CD4-positive, alpha-beta T cell treated with Interleukin-10 for 1 hour (primary cell): Measurements from ENCODE around the gene TLN1.
A peak's percentile ranks its signal among the peaks of the same experiment; 100 is the strongest.

Experiments used
- DNase-seq: peaks from one replicate; pipeline ENCODE4 v3.0.0-alpha.2; 2020

TLN1 gene, protein sequence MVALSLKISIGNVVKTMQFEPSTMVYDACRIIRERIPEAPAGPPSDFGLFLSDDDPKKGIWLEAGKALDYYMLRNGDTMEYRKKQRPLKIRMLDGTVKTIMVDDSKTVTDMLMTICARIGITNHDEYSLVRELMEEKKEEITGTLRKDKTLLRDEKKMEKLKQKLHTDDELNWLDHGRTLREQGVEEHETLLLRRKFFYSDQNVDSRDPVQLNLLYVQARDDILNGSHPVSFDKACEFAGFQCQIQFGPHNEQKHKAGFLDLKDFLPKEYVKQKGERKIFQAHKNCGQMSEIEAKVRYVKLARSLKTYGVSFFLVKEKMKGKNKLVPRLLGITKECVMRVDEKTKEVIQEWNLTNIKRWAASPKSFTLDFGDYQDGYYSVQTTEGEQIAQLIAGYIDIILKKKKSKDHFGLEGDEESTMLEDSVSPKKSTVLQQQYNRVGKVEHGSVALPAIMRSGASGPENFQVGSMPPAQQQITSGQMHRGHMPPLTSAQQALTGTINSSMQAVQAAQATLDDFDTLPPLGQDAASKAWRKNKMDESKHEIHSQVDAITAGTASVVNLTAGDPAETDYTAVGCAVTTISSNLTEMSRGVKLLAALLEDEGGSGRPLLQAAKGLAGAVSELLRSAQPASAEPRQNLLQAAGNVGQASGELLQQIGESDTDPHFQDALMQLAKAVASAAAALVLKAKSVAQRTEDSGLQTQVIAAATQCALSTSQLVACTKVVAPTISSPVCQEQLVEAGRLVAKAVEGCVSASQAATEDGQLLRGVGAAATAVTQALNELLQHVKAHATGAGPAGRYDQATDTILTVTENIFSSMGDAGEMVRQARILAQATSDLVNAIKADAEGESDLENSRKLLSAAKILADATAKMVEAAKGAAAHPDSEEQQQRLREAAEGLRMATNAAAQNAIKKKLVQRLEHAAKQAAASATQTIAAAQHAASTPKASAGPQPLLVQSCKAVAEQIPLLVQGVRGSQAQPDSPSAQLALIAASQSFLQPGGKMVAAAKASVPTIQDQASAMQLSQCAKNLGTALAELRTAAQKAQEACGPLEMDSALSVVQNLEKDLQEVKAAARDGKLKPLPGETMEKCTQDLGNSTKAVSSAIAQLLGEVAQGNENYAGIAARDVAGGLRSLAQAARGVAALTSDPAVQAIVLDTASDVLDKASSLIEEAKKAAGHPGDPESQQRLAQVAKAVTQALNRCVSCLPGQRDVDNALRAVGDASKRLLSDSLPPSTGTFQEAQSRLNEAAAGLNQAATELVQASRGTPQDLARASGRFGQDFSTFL (N-terminal part only)

DNA sequence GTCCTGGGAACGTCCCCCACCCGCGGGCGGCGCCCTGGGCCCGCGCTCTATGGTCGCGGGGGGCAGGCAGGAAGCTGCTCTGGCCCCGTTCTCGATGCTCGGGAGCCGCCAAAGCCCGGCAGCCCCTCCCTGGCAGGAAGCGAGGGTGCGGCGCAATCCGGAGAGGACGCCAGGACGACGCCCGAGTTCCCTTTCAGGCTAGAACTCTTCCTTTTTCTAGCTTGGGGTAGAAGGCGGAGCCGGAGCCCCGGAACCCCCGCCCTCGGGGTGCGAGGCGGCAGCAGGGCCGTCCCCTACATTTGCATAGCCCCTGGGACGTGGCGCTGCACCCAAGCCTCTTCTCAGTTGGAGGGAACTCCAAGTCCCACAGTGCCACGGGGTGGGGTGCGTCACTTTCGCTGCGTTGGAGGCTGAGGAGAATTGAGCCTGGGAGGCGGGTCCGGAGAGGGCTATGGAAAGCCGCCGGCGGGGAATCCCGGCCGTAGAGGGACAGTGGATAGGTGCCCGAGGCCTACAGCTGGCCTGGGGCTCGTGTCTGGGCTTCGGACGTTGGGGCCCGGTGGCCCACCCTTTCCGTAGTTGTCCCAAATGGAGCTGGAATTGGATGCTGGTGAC, at the start of gene TLN1, which contains the start of gene CREB3:
Gene TLN1 (minus strand): TSS at position 11 of the 615 bp plus-strand sequence. CDS start 6,501 bp downstream, outside the sequence.
Gene CREB3 (plus strand): TSS at position 482 of the 615 bp plus-strand sequence. CDS start 107 bp downstream, at position 589.
- DNase-seq, result peak; percentile 98

DNA sequence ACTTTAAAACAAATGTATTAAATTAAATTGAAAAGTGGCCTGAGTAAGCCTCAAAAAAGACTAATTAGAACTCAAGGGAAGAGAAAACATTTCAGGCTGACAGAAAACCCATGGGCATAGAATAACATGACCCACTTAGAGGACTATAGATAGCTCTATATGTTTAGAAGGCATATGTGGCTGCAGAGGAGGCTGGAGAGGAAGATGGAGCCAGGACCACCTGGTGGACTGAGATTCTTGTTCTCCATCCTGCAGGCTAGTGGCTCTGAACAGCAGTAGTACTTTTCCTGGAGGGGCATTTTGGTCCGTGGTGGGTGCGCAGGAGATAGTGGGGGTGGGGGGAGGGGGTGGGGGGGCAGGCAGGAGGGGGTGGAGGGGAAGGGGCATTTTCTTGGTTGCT, 49.1 kb upstream of the TLN1 start:
- no peak for DNase-seq

DNA sequence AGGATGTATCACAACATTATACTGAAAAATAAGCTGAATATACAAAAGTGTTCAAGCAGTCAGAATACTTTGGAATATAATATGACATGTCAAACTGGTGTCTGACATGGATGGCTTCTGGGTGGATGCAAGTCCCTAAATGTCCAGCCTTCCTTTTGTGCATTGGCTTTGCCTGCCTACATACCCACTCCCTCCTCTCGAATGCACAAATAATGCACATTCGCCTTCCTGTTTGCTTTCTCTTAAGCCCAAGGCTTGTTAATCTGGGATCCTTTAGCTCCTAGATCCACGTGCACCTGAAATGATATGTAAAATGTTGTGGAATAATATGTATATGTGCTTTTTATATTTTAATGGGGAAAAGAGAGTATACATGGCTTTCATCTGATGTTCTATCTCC, 46.5 kb upstream of the TLN1 start:
- DNase-seq, result no peak

DNA sequence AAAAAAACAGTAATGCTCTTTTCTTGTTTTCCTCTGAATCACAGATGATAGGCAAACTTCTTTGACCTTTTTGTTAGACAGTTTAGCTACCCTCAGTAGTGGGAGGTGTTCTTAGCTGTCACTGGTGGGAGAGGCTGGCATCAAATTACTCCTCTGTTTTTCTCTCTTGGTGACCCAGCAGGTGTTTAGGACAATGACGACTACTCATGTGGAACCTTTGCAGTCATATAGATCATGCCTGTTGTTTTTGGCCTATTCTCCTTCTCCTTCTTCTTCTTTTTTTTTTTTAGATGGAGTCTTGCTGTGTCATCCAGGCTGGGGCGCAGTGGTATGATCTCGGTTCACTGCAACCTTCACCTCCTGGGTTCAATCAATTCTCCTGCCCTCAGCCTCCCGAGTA, 44.0 kb upstream of the TLN1 start:
- no peak for DNase-seq

DNA sequence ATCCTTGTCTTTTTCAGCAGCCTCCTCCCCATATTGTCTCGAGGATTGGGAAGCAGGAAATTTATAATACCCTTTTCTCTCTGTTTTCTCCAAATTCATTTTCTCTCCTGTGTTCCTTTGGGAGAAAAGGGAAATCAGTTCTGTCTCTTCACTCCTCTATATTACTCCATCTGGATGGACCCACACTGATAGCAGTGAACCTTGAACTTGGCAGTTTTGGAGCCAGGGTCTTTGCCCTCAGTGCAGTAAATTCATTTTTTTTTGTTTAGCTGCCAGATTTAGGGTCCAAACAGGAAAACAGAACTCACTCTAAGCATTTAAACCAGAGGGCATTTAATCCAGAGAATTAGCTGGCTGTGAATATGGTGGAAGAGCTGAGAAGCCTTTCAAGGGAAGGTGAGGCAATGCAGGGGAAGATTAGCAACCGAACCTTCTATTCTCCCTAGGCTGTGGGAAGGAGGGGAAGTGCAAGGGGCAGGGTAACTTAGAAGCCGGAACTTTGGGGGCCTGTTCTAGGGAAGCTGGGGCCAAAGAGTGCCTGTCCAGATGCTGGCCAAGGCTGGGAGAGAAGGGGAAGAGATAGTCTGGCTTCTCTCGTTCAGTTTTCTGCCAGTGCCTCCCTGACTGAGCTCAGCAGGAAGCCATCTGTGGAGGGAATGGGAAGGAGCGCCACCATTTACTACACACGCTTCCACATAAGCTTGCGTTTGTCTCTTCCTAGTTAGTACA, 43.1 kb upstream of the TLN1 start:
- no peak for DNase-seq

DNA sequence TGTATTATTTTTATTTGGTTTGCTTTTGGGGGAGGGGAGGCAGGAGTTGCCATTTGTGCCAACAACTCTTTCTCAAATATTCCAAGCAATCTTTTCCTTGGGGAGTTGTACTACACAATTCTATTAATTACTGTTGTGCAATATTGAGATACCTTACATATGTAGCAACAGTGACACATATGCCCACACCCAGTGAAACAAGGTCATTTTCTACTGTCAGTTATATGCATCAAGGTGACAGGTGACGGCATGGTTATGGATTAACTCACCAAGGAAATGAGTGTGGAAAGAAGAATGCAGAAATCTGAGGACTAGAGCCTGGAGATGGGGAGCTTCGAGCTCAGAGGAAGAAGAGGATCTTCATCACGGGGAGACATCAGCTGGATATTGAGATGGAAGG, 39.9 kb upstream of the TLN1 start:
- no peak for DNase-seq

DNA sequence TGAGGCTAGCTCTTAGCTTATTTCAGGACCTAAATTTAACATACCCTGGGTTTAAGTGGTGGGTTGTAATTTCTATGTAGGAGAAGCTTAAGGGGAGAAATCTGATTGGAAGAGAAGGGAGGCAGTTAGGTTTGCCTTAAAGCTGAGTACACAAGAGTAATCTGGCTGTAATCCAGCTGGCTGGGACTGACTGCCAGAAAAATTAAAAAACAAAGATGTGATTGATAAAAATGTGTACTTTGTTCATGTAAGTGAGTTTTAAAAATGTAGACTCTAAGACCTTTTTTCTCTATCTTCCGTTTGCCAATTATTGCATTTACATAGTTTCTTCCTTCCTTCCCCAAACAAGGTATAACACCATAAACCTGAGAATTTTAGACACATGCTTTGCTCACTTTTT, 39.5 kb upstream of the TLN1 start:
- no peak for DNase-seq

DNA sequence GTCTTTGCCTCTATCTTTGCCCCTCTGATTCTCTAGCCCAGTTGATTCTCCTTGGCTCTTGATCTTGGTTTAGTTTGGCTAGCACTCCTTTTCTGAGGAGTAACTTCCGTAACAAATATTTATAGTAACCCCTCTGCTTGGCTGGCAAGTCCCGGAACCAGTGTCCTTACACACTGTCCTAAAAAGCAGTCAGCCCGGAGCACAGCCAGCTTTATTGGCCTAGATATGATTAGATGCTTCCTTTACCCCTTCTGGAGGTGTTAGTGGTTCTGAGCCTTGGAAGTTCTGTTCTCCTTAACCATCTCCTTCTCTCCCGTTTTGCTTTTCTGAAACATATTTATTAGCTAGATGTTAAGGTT, 39.1 kb upstream of the TLN1 start:
- no peak for DNase-seq

DNA sequence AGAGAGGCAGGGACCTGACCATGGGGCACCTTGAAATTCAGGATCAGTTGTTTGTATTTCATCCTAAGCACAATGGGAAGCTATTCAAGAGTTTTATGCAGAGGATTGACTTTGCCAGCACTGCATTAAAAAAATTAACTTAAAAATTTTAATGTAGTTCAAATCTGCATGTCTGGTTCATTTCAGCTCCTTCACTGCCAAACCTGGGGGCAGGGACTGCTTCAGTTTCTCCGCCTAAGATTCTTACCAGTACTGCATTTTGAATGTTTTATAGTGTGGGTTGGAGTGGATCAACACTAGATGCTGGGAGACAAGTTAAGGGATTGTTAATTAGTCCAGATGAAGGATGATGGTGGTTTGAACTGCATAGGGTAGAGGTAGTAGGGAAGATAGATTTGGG, 37.8 kb upstream of the TLN1 start:
- DNase-seq, result no peak

DNA sequence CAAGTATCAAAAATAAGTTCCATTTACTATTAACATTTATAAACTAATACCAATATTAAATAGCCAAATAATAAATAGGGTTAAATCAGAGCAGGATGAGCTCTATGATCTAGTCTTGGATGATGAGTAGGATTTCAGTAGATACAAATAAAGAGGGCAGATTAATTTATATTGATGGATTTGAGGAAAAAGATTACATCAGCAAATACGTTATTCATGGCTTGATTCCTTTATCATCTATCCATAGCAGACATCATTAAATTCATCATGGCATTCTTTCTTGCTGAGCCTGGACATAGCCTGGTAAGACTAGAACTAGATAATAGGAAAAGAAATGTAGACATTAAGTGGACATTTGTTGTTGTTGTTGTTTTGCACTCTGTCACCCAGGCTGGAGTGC, 35.5 kb upstream of the TLN1 start:
- DNase-seq, result no peak

DNA sequence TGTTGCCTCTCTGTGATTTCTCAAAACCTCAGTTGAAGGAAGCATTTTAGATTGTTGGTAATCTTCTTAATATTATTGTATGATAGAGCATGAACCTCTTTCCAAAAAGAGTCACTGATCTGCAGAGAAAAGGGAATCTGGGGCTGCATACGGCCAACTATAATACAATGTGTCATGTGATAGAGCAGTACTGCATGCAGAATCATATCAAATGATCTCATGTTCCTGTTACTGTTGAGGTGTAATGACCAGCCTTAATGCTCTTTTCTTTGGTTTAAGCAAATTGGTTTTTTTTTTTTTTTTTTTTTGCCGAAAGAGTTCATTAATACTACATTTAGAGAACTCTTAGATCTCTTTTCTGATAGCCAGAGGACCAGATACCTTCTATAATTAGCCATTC, 35.0 kb upstream of the TLN1 start:
- DNase-seq, result no peak

DNA sequence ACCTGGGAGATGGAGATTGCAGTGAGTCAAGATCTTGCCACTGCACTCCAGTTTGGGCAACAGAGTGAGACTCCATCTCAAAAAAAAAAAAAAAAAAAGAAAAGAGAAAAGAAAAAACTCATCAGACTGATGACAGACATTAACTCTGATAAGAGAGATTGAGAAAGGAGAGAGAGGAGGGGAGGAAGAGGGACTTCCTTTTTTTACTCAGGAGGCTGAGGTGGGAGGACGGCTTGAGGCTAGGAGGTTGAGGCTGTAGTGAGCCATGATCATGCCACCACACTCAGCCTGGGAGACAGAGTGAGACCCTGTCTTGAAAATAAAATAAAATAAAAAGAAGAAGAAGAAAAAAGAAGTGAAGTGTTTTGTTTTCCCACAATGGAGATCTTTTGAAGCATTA, 31.8 kb upstream of the TLN1 start:
- DNase-seq, result no peak

DNA sequence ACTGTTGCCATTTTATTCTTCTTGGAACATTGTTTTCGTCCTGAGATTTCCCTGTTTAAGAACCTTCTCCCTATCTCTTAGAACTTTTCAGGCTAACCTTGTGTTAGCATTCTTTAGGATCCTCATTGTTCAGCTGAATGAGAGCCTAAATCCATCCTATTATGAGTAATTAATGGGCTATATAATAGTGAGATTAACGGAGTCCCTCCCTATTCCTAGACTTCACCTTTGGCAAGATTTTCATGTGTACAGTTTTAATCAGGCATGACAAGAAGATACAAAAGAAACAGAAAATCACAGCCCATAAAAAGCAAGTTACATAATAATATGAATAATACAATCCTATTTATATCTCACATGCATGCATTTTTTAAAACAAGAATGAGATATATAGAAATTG, 31.2 kb upstream of the TLN1 start:
- DNase-seq, result no peak

DNA sequence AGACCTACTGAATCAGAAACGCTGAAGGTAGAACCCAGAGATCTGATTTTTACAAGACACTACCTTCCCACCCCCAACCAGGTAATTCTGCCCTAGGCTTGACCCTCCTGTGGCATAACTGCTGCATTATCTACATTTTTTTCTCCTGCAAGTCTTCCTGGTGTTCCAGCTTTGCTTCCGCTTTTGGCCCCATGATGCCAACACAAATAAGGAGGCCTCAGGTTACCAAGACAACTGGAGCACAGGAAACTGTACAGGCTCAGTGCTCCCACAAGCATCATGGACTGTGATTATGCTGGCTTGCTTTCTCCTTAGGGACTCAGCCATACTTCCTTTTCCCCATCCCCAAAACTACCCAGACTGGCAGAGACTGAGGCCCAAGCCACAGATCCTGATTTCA, 28.7 kb upstream of the TLN1 start:
- no peak for DNase-seq

DNA sequence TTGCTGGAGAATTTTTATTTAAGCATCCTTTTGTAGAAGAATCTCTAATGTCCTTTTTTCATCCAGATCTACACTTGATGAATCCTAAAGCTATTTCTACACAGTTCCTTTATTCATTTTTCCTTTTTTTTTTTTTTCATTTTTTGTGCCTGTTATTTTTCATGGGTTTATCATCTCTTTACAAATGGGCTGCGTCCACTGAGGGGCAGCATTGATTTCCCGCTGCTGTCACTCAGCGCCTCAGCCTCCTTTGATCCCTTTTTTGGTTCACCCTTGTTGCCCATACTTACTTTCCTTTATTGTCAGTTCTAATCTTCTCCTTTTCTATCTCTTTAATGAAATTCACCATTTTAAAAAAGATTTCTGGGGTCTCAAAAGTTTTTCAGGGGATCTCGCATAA, 27.8 kb upstream of the TLN1 start:
- DNase-seq, result no peak

DNA sequence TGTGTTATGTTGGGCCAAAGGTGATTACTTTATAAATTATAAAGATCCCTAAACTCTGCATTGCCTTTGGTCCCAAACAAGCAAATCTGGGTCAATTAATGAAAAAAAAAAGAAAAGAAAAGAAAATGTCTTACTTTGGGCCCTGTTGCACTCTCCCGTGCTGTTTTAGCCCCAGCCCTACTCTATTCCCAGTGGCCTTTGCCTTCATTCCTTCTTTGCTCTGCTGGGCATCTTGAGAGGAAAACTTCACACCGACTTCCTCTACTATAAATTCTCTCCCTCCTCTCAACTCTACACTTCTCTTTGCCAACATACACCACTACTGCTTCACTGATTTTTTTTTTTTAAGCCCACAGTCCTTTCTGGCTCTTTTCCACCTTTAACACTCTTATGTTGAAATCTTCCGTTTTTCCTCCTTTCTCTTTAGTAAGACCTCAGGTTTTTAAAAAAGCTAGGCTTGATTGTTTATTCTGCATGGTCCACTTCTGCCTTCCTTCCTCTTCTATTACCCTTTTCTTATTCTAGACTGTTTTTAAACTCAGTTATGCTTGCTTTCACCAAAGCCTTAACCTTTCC, 26.6 kb upstream of the TLN1 start:
- DNase-seq, result no peak

DNA sequence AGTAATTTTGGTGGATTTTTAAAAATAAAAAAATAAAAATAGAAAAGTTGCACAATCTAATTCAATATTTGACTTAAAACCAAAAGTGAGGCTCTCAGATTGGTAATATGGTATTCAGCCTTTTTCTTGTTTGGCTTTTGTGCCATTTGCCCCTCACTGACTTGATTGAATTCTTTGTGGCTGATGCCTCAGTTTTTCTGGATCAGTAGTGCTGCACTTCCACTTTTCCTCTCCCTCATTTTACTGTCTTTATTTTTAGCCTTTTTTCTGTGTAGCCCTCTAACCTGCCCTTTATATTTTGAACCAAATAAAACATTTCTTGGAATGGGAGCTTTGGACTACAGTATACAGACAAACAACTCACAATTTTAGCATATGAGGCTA, 25.9 kb upstream of the TLN1 start:
- no peak for DNase-seq

DNA sequence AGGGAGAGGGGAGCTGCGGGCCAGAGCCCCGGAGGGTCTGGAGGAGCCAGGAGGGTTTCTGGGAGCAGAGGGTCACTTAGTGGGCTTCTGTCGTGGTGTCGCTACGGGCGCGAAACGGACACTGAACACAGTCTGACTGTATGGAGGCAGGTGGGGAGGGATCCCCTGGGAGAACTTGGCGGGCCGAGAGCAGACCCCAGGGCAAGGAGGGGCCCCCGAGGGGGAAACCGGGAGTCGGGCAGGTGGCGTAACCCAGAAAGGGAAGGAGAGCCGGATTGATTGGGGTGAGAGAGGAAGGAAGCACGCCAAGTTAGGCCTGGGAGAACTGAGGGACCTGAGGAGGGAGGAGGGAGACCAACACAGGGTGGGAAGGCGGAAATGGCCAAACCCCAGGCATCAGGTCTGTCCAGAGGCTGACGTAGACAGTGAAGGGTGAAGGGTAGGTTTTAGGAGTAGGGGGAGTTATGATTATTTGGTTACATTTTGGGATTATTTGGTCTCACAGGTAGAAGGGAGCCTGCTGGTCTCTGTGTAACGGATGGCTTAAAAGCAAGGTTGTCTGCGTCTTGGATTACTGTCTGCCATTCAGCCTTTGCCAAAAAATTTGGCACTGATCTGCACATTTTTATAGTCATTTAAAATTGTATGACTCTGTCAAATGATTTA, 25.4 kb upstream of the TLN1 start:
- DNase-seq, result no peak

DNA sequence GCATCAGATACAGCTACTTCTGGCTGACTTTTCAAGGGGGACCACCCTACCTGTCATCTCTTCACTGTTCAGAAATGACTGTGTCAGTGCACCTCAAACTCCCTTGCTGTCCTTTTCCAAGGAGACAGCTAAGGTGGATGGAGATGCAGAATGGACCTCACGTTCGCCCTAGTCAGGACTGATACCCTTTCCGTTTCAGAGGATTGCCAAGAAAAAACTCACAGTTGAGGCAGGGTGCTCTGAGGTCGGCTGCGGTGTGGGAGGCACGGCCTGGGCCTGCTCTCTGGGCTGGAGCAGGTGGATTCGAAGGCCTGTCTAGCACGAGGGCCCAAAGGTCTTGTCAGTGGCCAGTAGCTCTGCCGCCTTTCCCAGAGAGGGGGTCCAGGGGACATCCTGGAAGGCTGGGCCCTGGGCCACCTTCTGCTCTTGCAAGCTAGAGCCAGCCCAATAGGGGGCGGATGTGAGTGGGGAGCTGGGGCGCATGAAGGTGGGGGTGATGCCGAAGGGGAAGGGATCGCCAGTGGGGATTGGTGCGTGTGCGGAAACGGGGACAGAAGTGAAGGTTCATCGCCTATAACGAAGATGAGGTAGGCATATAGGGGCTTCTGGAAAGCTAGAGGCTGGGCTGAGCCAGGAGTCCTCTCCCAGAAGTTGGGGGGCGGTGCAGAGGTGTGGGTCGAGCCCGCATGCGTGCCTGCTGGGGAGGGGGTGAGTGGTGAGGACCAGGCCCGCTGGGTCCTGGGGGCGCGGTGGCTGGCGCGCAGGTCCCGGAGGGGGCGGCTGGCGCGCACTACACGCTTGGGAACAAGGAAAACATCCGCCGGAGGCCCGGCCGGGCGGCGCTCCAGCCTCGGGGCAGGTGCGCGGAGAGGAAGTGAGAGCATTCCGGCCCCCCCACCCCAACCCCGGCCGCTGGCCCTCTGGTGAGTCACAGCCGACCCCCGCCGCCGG, 24.6 kb upstream of the TLN1 start:
- DNase-seq, result peak; percentile 81

DNA sequence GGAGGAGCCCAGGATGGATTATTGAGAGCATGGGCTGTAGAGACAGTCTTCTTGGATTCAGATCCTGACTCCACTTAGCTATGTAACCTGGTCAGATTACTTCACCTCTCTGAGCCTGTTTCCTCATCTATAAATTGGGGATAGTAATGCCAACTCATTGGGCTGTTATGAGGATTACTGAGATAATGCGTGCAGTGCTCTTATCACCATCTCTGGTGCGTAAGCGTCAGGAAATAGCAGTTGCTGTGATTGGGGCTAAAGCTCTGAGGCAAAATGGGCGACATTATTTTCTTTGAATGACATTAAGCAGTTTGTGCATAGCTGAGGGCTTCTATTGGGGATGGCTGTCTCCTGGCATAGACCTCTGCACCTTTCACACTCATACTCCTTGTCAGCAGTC, 23.1 kb upstream of the TLN1 start:
- DNase-seq, result no peak
